Mesenchymal stem cell (in vitro differentiated cells and primary cell): ENCODE measurements around the gene CABYR.

Experiments used
- DNase-seq: peaks from one replicate; pipeline ENCODE4 v3.0.0-alpha.2; 2013
- H2AFZ ChIP-seq: one replicate; pipeline ENCODE4 v1.6.1; 2013; ENCODE audit warnings: low read depth, mild to moderate bottlenecking, control low read depth, inconsistent platforms, low read length, moderate library complexity
- H2AK5ac ChIP-seq: 2 replicates; pipeline ENCODE4 v1.6.1; 2013; ENCODE audit warnings: low read length, moderate library complexity, mild to moderate bottlenecking, inconsistent platforms; ENCODE audit not compliant: severe bottlenecking
- H2BK120ac ChIP-seq: one replicate; pipeline ENCODE4 v1.6.1; 2013; ENCODE audit warnings: low read depth, mild to moderate bottlenecking, inconsistent platforms, low read length, moderate library complexity
- H2BK12ac ChIP-seq, 2 experiments: one replicate each; pipeline ENCODE4 v1.6.1; 2013; ENCODE audit warnings: inconsistent platforms in 2 of 2, low read length in 2 of 2, mild to moderate bottlenecking in 2 of 2, moderate library complexity in 2 of 2, control low read depth in 1 of 2
- H2BK15ac ChIP-seq: one replicate; pipeline ENCODE4 v1.6.1; 2013; ENCODE audit warnings: mild to moderate bottlenecking, low read depth, inconsistent platforms; ENCODE audit not compliant: poor library complexity, severe bottlenecking
- H2BK5ac ChIP-seq: 2 replicates; pipeline ENCODE4 v1.6.1; 2013; ENCODE audit warnings: low read depth, mild to moderate bottlenecking, low read length, control low read depth, inconsistent platforms; ENCODE audit not compliant: poor library complexity, severe bottlenecking
- H3K14ac ChIP-seq, 2 experiments: one replicate each; pipeline ENCODE4 v1.6.1; 2013; ENCODE audit warnings: inconsistent platforms in 2 of 2, low read length in 2 of 2, control low read depth in 1 of 2, mild to moderate bottlenecking in 1 of 2, moderate library complexity in 1 of 2
- H3K18ac ChIP-seq, 2 experiments: one replicate each; pipeline ENCODE4 v1.6.1; 2013; ENCODE audit warnings: inconsistent platforms in 2 of 2, low read length in 2 of 2, control low read depth in 1 of 2, low read depth in 1 of 2, mild to moderate bottlenecking in 1 of 2
- H3K23ac ChIP-seq, 2 experiments: one replicate each; pipeline ENCODE4 v1.6.1; 2013; ENCODE audit warnings: inconsistent platforms in 2 of 2, low read length in 2 of 2, mild to moderate bottlenecking in 2 of 2, moderate library complexity in 2 of 2, control low read depth in 1 of 2
- H3K27ac ChIP-seq: 2 replicates; pipeline ENCODE4 v1.5.1; 2013; ENCODE audit warnings: mild to moderate bottlenecking, moderate library complexity, low read length, control low read depth, inconsistent platforms; ENCODE audit not compliant: poor library complexity, severe bottlenecking
- H3K27me3 ChIP-seq, 2 experiments: 2 replicates each; pipeline versions ENCODE4 v1.6.1 to v1.7.0; 2013; ENCODE audit warnings: low read length in 2 of 2, mild to moderate bottlenecking in 2 of 2, moderate library complexity in 2 of 2, control low read depth in 1 of 2, inconsistent platforms in 1 of 2; ENCODE audit not compliant: control insufficient read depth in 1 of 2, insufficient read depth in 1 of 2
- H3K36me3 ChIP-seq, 2 experiments: 2 replicates each; pipeline versions ENCODE4 v1.6.1 to v1.7.0; 2013; ENCODE audit warnings: low read length in 2 of 2, control low read depth in 1 of 2, inconsistent platforms in 1 of 2, low read depth in 1 of 2, mild to moderate bottlenecking in 1 of 2; ENCODE audit not compliant: insufficient read depth in 2 of 2, control insufficient read depth in 1 of 2
- H3K4ac ChIP-seq, 2 experiments: one replicate each; pipeline ENCODE4 v1.6.1; 2013; ENCODE audit warnings: inconsistent platforms in 2 of 2, low read length in 2 of 2, mild to moderate bottlenecking in 2 of 2, moderate library complexity in 2 of 2, control low read depth in 1 of 2, low read depth in 1 of 2
- H3K4me1 ChIP-seq: 2 replicates; pipeline ENCODE4 v1.6.1; 2013; ENCODE audit warnings: low read depth, low read length, control low read depth; ENCODE audit not compliant: control insufficient read depth, insufficient read depth
- H3K4me2 ChIP-seq: 2 replicates; pipeline ENCODE4 v1.6.1; 2013; ENCODE audit warnings: low read length, mild to moderate bottlenecking, inconsistent platforms; ENCODE audit not compliant: poor library complexity, severe bottlenecking
- H3K4me3 ChIP-seq, 2 experiments: 2 replicates each; pipeline versions ENCODE4 v1.5.1 to v1.7.0; 2013; ENCODE audit warnings: low read length in 2 of 2, mild to moderate bottlenecking in 2 of 2, control low read depth in 1 of 2, low read depth in 1 of 2; ENCODE audit not compliant: insufficient read depth in 1 of 2
- H3K79me1 ChIP-seq: replicated peaks from 2 replicates; pipeline ENCODE4 v1.6.1; 2013; ENCODE audit warnings: mild to moderate bottlenecking, control low read depth, low read length, inconsistent platforms; ENCODE audit not compliant: poor library complexity, severe bottlenecking
- H3K9ac ChIP-seq: 2 replicates; pipeline ENCODE4 v1.7.0; 2013; ENCODE audit warnings: mild to moderate bottlenecking, low read length, moderate library complexity
- H3K9me3 ChIP-seq: 2 replicates; pipeline ENCODE4 v1.7.0; 2013; ENCODE audit warnings: mild to moderate bottlenecking, low read length; ENCODE audit not compliant: control insufficient read depth
- H4K8ac ChIP-seq: one replicate; pipeline ENCODE4 v1.6.1; 2013; ENCODE audit warnings: inconsistent platforms, mild to moderate bottlenecking, low read length, moderate library complexity
- H4K91ac ChIP-seq: one replicate; pipeline ENCODE4 v1.6.1; 2013; ENCODE audit warnings: mild to moderate bottlenecking, low read length, inconsistent platforms
- WGBS: methylation state at CpG from one replicate; pipeline ENCODE4 v1.1.7; 2013; ENCODE audit warnings: mixed read lengths; 5-methylcytosine and 5-hydroxymethylcytosine counted together

Gene CABYR

DNA sequence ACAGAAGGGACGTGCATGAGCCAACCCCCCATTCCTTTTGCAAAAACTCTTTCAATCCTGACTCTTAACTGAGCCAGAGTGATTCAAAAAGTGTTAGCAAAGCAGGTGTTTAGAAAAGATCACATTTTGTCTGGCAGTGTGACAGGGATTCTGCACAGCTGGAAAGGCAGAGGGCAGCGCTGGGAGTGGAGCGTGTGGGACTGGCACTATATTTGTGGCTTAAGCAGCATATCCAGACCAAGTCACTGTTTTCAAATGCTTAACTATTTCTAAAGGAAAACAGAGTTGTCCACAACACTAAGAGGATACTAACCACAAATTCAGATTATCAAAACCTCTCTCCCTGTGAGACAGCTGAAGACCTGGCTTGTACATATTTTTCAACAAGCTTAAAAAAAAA lies 19.0 kb downstream of the CABYR start:
- Histone ChIP-seq H2AK5ac (no peak overlapping the region), H3K27ac (no peak overlapping the region), H3K23ac (no peak overlapping the region), H2BK120ac (no peak overlapping the region), H3K4ac (no peak overlapping the region), H3K4me2 (no peak overlapping the region), H3K14ac (no peak overlapping the region), H3K18ac (no peak overlapping the region), H2AFZ (no peak overlapping the region), H3K27me3 (no peaks in the 10 kb centered on the region), H3K4me1 (peaks cover 2% of the 10 kb centered on the region), H2BK5ac (no peak overlapping the region), H3K36me3 (peaks cover 16 to 84% of the 10 kb centered on the region in 2 experiments), H4K91ac (no peak overlapping the region), H2BK12ac (no peak overlapping the region), H3K79me1 (peaks cover 2% of the 10 kb centered on the region), H3K9me3 (no peaks in the 10 kb centered on the region), H2BK15ac (no peak overlapping the region), H3K4me3 (no peak overlapping the region), H4K8ac (no peak overlapping the region), H3K9ac (no peak overlapping the region)
- 100% methylated on average over 3 of the region's 3 CpGs for WGBS
- no peak for DNase-seq

DNA sequence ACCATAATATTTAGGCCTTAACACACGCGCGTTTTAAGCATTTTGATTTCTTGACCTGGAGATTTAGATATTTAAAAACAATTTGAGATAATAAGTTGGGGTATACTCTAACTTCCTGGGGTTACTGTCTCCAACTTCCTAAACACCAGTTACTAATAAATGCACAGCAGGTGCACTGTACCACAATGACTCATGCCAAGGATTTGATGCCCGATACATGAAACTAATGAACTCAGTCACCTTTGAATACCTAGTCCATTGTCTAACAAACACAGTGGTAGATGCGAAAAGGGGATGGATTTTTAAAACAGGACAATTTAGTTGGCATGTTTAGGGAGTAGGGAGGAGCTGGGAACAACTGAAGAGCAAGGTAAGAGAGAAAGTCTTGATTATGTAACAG lies 21.2 kb downstream of the CABYR start:
- no peak overlapping the region for H3K4me3 ChIP-seq
- WGBS: 89% methylated on average over 1 of the region's 5 CpGs
- H3K4me1 ChIP-seq: peaks cover 2% of the 10 kb centered on the region
- no peak overlapping the region for H4K8ac ChIP-seq
- H3K27ac ChIP-seq: no peak overlapping the region
- H3K4ac ChIP-seq: no peak overlapping the region
- no peak for DNase-seq
- H2BK15ac ChIP-seq: no peak overlapping the region
- no peaks in the 10 kb centered on the region for H3K79me1 ChIP-seq
- H3K4me2 ChIP-seq: no peak overlapping the region
- peaks cover 14 to 89% of the 10 kb centered on the region in 2 experiments for H3K36me3 ChIP-seq
- H2AFZ ChIP-seq: no peak overlapping the region
- no peak overlapping the region for H4K91ac ChIP-seq
- no peak overlapping the region for H2BK12ac ChIP-seq
- H3K23ac ChIP-seq: no peak overlapping the region
- H3K9ac ChIP-seq: no peak overlapping the region
- H3K9me3 ChIP-seq: no peaks in the 10 kb centered on the region
- no peak overlapping the region for H2BK120ac ChIP-seq
- no peak overlapping the region for H3K14ac ChIP-seq
- no peak overlapping the region for H2BK5ac ChIP-seq
- H3K27me3 ChIP-seq: no peaks in the 10 kb centered on the region
- no peak overlapping the region for H2AK5ac ChIP-seq
- no peak overlapping the region for H3K18ac ChIP-seq

DNA sequence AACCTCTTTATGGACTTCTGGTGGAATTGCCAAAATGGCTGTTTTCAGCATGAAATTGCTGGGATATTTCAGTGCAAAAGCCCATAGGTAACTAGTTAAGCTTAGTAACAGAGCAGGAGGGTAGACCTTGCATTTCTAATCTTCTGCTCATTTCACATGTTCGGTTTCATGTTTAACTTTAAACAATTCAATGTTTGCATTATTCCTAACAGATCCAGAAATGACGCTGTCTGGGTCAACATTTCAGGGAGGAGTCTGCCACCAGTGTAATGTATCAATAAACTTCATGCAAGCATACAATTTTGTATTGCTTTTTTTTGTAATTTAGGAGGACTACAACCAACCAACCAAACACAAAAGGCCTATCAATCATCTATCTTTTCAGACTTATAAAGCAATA lies 22.4 kb downstream of the CABYR start:
- no peak overlapping the region for H3K4me2 ChIP-seq
- H3K4ac ChIP-seq: no peak overlapping the region
- WGBS: 100% methylated on average over 2 of the region's 2 CpGs
- H3K9me3 ChIP-seq: no peaks in the 10 kb centered on the region
- no peak overlapping the region for H3K9ac ChIP-seq
- H2BK120ac ChIP-seq: no peak overlapping the region
- H3K14ac ChIP-seq: no peak overlapping the region
- peaks cover 2% of the 10 kb centered on the region for H3K4me1 ChIP-seq
- no peaks in the 10 kb centered on the region for H3K79me1 ChIP-seq
- H3K18ac ChIP-seq: no peak overlapping the region
- no peak overlapping the region for H3K23ac ChIP-seq
- H3K36me3 ChIP-seq: peaks cover 13 to 93% of the 10 kb centered on the region in 2 experiments
- H2BK5ac ChIP-seq: no peak overlapping the region
- H2BK12ac ChIP-seq: no peak overlapping the region
- no peak overlapping the region for H2AK5ac ChIP-seq
- H3K4me3 ChIP-seq: no peak overlapping the region
- H4K8ac ChIP-seq: no peak overlapping the region
- H3K27ac ChIP-seq: no peak overlapping the region
- no peak overlapping the region for H2AFZ ChIP-seq
- no peak overlapping the region for H4K91ac ChIP-seq
- no peaks in the 10 kb centered on the region for H3K27me3 ChIP-seq
- no peak for DNase-seq
- H2BK15ac ChIP-seq: no peak overlapping the region

DNA sequence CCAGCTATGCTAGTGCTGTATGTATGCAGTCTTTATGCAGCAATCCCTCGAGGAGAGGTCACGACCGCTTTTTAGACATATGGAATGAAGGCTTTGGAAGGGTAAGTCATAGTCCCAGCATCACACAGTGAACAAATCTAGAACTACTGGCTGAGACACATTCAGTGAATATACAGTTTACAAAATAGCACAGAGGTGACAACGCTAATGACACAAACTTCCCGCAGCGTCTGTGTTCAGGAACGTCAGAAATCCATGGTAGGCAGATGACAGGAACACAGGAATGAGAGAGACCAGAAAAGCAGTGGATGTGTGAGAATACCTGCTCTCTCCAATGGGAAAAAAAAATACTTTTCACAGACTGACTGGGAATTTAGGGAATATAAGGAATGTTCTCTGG lies 29.6 kb downstream of the CABYR start:
- Histone ChIP-seq H3K4me3 (no peak overlapping the region), H4K91ac (no peak overlapping the region), H3K79me1 (no peaks in the 10 kb centered on the region), H2BK5ac (no peak overlapping the region), H2BK120ac (no peak overlapping the region), H3K27ac (no peak overlapping the region), H3K4me1 (peaks cover 2% of the 10 kb centered on the region), H3K4me2 (no peak overlapping the region), H3K27me3 (no peaks in the 10 kb centered on the region), H4K8ac (no peak overlapping the region), H3K14ac (no peak overlapping the region), H3K4ac (no peak overlapping the region), H2BK12ac (no peak overlapping the region), H2AK5ac (no peak overlapping the region), H3K18ac (no peak overlapping the region), H3K36me3 (peaks cover 10 to 72% of the 10 kb centered on the region in 2 experiments), H2BK15ac (no peak overlapping the region), H2AFZ (no peak overlapping the region), H3K23ac (no peak overlapping the region), H3K9ac (no peak overlapping the region), H3K9me3 (no peaks in the 10 kb centered on the region)
- no peak for DNase-seq
- 92% methylated on average over 4 of the region's 7 CpGs for WGBS
